ENCODE data around the gene PPRC1.

The PPRC1 gene, protein sequence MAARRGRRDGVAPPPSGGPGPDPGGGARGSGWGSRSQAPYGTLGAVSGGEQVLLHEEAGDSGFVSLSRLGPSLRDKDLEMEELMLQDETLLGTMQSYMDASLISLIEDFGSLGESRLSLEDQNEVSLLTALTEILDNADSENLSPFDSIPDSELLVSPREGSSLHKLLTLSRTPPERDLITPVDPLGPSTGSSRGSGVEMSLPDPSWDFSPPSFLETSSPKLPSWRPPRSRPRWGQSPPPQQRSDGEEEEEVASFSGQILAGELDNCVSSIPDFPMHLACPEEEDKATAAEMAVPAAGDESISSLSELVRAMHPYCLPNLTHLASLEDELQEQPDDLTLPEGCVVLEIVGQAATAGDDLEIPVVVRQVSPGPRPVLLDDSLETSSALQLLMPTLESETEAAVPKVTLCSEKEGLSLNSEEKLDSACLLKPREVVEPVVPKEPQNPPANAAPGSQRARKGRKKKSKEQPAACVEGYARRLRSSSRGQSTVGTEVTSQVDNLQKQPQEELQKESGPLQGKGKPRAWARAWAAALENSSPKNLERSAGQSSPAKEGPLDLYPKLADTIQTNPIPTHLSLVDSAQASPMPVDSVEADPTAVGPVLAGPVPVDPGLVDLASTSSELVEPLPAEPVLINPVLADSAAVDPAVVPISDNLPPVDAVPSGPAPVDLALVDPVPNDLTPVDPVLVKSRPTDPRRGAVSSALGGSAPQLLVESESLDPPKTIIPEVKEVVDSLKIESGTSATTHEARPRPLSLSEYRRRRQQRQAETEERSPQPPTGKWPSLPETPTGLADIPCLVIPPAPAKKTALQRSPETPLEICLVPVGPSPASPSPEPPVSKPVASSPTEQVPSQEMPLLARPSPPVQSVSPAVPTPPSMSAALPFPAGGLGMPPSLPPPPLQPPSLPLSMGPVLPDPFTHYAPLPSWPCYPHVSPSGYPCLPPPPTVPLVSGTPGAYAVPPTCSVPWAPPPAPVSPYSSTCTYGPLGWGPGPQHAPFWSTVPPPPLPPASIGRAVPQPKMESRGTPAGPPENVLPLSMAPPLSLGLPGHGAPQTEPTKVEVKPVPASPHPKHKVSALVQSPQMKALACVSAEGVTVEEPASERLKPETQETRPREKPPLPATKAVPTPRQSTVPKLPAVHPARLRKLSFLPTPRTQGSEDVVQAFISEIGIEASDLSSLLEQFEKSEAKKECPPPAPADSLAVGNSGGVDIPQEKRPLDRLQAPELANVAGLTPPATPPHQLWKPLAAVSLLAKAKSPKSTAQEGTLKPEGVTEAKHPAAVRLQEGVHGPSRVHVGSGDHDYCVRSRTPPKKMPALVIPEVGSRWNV (N-terminal part only)

DNA sequence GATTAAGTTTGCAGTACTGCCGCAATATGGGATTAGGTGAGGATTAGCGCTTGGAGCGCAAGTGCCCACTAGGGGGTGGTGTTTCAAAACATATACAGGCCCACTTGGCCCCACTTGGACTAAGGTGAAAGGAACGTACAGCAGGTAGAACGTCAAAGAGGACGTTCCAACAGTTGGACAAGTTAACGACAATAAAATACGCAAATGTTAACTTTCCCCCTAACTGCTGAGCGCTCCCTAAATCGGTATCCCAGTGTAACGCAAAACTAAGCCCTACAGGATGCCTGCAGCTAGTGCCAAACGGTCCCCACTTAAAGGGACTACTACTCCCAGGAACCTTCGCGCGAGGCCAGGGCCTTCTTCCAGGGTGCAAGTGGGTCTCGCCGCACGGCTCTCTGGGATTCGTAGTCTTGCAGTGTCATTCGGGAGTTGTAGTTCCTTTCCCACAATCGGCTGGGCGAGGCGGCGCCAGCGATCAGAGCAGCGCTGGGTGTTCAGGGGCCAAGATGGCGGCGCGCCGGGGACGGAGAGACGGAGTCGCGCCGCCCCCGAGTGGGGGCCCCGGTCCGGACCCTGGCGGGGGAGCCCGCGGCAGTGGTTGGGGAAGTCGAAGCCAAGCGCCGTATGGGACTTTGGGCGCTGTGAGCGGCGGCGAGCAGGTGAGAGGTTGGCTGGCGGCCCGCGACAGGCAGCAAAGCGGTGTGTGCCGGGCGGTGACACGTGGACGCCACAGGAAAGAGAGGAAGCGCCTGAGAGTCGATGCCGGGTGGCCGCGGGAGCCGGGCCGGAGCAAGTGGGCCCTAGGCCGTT, at the start of gene PPRC1:
Gene PPRC1, plus strand, starts transcription at position 478 of the 810 bp plus-strand sequence. Its CDS starts 29 bp downstream, at position 507.
- DNase-seq: peak; percentile 95

DNA sequence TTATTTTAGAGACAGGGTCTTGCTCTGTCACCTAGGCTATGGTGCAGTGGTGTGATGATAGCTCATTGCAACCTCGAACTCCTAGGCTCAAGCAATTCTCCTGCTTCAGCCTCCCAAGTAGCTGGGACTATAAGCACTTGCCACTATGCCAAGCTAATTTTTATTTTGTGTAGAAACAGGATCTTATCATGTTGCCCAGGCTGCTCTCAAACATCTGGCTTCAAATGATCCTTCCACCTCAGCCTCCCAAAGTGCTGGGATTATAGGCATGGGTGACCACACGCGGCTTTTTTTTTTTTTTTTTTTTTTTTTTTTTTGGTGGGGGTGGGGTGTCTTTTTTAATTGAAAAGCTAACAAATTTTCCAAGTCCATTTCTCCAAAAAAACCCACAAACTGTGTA, 49.3 kb upstream of the PPRC1 start:
- DNase-seq: no peak

DNA sequence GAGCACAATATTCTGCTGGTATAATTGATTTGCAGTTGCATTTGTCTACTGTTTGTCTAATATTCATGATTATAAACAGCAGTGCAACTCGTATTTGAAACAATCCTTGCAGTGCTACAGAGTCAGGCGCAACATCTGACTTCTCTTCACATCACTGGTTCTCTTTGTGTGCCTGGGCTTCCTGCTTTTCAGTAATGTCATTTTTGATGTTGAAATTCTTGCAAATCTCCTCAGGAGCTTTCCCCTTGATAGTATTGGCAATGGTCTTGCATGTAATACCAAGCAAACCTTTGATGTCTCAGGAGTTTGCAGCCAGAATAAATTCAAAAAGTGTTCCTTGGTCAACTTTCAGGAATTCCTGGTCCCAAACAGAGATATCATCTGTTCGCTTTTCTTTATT, 47.5 kb upstream of the PPRC1 start:
- no peak for DNase-seq

DNA sequence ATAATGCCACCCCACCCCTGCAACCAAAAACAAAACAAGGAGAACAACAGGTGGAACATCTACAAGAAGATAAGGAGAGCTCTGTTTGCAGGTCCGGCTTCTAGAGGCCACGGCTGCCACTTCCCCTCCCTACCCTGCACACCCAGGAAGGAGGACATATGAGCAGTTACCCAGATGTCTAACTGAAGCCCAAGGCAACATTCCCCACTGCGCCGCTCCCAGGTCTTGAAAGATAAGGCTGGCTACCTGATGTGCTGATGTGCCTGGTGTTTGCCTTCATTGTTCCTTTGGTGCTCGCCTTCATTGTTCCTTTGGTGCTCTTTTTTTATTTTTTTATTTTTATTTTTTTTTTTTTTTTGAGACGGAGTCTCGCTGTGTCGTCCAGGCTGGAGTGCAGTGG, 46.6 kb upstream of the PPRC1 start:
- DNase-seq: no peak

DNA sequence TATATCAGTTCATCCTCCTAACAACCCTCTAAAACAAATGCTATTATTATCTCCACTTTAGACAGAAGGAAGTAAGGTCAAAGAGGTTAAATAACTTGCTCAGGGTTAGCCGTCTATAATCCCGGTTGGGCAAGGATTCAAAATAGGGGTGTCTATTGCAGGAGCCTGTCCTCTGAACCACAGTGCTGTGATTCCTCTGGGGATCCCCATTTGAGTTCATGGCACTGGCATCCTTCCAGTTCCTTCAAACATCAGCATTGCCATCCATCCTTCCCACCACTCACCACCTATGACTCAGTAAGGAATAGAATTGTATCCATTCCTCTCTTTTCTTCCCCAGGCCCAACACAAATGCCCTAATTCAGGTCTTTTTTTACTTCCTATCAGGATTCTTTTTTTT, 42.1 kb upstream of the PPRC1 start:
- DNase-seq: no peak

DNA sequence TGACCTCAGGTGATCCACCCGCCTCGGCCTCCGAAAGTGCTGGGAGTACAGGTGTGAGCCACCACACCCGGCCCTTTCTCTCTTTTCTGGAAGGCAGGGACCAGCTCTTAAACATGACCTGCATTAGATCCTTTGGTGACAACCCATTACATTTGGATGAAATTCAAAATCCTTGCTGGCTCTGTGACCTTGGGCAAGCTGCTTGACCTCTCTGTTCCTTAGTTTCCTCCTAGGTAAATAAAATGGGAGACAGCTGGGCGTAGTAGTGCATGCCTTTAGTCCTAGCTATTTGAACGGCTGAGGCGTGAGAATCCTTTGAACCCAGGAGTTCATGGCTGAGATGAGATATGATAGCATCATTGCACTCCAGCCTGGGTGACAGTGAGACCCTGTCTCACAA, 36.4 kb upstream of the PPRC1 start:
- DNase-seq: no peak

DNA sequence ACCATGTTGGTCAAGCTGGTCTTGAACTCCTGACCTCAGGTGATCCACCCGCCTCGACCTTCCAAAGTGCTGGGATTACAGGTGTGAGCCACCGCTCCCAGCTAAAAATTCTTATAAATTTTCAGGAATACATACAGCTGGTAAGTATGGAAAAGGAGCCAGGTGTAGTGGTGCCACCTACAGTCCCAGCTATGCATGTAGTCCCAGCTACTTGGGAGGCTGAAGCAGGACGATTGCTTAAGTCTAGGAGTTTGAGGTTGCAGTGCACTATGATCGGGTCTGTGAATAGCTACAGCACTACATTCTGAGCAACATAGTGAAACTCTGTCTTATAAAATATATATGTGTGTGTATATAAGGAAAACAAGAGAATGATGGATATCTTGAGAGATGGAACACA, 31.7 kb upstream of the PPRC1 start:
- DNase-seq: no peak

DNA sequence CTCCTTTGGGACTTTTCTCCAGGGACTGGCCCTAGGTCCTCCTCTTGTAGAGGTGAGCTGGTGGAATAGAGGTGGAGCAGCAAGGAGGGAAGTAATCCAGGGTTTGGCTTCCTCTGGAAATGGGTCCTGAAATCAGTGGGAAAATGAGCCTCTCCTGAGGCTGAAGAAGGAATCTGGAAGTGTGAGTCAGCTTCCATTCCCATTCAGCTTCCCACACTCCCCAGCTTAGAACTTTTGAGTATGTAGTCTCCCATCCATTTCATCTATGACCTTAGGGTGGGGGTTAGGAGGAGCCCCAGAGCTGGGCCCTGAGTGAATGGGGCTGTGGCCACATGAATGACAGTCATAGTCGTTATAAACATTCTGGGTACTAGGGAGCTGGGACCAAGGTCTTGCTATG, 30.4 kb upstream of the PPRC1 start:
- no peak for DNase-seq

DNA sequence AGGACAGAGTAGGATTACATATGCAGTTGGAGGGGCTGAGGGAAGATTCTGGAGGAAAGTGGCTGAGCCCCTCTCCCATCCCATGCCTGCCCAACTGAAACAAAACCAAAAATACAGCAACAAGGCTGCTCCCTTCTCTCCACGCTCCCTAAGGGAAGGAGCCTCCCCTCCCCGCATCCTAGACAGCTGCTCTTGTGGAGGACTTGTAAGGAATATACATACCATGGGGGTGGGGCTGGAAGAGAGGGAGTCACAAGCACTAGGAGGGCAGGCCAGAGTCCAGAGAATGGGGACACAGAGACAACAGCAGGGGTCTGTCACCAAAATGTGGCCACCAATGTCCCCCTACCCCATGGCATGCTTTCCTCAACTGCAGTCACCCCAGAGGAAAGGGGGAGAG, 25.8 kb upstream of the PPRC1 start:
- DNase-seq: no peak

DNA sequence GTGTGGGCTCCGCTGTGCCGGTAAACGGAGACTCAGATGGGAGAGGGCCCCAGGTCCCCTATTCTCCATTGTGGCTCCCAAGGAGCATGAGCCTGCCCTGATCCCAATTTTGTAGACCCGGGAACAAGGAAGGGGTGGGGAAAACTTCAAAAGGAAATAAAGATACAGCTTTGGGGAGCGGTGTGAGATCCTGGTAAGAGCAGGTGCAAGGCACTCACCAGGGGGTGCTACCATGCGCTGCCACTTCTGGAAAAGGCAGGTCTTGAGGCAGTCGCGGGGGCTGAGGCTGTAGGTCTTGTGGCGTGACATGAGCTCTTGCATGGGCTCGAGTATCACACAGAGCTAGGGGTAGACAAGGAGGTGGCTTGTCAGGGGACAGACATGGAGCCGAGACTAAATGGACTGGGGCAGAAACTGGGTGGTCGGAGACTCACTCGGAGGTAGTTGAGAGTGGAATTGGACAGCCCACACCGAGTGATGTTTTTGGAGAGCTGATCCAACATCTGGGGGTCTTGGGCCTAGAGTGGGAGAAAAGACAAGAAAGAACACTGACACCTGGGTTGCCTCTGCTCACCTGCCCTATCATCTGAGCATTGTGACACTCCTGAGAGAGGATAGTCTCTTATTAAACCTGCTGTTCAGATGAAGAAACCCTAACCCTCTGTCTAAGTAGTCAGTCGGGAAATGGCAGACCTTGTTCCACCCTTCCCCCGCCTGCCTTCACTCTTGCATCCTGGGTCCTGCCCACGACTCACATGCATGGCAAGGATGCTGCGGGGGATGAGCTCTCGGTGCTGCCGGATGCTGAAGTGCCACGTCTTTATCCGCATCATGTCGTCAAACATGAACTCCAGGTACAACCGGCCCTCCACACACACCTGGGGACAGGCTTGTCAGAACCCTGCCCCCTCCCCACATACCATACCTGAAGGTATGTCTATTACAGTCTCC, 23.4 kb upstream of the PPRC1 start:
- DNase-seq: no peak

DNA sequence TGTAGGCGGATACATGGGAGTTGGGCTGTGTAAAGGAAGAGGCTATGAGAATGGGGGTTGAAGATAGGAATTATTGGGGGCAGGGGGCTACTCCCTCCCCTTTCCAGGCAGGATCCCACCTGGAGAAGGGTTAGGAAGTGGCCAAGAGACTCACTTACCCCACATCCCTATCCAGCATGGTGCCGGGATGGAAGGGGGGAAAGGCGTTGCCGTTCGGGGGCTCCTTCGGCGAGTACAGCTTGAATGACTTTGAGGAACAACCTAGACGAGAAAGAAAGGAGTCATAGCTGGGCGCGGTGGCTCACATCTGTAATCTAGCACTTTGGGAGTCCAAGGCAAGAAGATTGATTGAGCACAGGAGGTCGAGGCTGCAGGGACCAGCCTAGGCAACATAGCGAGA, 21.6 kb upstream of the PPRC1 start:
- no peak for DNase-seq

DNA sequence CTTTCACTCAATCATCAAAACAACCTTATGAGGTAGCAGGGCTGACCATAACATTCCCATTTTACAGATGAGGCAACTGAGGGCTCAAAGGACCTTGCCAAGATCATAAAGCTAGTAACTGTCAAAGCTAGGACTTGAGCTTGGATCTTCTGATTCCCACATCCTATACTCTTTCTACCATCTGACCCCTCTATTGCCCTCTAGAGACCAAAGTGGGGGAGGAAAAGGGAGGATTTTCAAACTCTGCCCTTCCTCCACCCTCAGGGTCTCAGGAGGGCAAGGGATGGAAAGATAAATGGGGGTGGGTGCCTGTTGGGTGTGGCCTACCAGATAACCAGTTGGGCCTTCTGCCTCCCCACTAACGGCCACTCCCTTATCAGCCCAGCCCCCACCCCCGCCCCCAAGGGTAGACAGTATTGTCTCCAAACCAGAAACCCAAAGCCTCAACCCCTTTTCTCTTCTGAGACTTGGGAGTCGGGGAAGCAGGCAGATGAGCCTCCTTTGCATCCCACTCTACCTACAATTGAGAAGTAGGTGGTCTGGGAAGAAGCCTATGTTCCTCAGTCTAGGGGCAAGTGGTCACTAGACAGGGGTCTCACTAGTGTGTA, 20.5 kb upstream of the PPRC1 start:
- no peak for DNase-seq

DNA sequence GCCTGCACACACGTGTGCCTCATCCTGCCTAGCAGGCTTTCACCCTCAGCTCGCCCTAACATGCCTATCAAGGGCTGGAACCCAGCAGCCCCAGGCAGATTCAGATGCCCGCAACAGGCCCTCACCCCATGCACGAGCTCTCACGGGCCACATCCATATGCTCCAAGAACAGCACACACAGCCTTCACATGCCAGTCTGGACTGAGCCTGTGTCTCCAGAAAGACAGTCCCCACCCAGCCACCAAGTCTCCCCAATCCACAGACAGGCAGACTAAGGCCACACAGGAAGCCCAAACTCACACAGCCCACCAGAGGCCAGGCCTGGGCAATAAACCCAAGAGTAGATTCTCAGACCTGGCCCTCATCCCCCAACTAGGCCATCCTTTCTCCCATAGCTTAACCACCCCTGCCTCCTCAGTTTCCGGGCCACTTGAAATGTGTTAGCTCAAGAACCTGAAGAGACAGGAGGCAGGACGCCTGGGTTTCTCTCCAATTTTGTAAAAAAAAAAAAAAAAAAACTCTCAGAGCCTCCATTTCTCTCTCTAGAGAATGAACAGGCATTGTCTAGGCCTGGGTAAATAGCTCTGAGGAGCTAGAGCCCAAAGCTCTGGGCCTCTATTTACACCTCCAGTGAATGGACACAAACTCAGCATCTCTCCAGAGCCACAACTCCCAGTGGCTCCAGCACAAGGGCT, 19.4 kb upstream of the PPRC1 start:
- DNase-seq: no peak

DNA sequence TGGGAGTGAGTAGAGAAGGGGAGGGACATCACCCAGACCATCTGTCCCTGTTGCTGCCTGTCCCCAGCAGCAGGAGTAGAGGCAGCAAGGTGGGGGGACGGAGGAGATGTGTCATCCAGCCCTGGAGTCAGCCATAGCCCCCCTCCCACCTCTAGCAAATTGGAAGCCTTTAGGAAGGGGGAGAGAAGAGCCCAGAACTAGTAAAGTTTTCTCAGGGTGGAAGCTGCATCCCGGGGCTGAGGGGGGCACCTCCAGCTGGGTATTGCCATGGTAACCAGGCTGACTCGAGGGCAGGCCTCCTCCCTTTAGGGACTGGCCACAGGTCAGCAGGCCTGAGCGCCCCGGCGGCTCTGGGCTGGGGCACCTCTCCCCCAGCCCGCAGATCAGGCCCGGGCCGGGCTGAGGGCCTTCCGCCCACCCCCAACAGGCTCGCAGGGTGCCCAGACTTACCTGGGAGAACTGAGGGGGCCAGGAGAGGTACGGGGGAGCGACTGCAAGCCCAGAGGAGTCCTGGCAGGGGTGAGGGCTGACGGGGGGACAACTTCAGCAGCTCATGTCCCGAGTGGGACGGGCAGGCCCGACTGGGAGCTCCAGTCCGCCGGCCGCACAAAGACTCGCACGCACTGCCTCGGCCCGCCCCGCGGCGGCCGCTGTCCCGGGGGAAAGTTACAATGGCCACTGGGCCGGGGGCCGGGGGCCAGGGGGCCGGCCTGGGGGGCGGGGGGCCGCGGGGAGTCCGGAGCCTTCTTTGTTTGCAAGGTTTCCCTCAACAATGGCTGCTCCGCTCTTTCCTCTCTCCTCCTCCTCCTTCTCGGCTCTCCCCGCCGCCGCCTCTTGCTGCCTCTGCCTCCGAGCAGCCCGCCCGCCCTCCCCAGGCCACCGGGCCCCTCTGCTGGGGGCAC, 18.6 kb upstream of the PPRC1 start:
- DNase-seq: peak; percentile 12

DNA sequence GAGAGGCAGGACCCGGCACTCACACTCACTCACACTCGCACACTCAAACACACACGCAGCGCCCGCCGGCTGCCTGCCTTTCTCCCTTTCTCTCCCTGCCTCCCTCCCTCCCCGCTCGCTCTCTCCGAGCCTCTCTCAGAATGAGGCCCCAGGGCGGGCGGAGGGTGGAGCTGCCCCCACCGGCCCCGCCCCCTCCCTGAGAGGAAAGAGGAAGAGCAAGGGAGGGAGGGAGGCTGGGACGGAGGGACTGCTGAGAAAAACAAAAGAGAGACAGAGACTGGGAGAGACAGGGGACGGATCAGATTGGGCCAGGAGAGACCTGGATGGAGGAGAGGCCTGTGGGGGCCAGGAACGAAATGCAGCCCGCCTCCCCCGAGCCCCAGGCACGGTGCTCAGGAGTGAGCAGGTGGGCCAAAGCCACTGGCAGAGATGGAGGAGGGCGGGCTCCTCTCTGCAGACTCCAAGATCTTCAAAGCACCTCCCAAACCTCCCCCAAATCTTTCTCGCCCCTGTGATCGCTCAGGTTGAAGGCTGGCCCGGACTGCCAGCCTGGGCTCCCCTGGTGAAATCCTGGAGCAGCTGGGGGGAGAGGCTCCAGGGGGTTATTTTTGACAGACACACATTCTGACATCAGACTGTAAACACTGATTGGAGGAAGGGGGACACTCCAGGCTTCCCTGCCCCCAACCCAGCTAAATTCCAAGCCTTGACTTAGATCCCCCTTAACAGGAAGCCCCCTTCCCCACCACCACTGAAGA, 17.8 kb upstream of the PPRC1 start:
- DNase-seq: peak; percentile 88

DNA sequence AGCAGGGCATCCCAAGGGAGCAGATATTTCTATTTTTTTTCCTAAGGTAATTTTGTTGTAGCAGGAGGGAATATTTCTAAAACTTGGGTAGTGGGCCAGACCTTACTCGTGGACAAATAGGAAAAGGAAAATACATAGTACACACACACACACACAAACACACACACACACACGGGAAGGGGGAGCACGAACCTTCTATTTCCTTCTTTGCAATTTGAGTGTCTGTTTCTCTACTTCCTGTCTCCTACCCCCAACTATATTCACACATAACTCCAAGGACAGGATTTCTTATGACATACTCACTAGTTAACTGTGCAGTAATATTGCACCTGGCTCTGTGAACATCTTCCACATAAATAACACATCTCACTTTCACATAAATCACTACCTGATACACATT, 17.1 kb upstream of the PPRC1 start:
- no peak for DNase-seq

DNA sequence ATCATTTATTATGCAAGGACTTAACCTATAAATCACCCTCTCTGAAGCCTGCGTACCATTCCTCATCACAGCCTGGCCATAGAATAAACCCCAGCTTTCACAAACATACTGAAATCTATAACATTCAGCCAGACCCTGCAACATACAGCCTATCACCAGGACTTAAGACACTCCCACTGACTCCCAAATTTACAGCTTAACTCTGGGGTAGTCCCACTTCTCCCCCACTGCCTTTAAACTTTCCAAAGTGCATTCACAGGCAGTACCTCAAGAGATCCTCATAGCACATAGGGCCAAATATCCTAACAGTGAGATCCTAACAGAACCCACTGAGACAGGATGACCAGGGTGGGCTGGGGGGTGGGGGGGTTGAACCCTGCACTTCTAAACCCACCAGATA, 16.2 kb upstream of the PPRC1 start:
- no peak for DNase-seq
